ENCODE data around the gene SIRT3.

Gene SIRT3

DNA sequence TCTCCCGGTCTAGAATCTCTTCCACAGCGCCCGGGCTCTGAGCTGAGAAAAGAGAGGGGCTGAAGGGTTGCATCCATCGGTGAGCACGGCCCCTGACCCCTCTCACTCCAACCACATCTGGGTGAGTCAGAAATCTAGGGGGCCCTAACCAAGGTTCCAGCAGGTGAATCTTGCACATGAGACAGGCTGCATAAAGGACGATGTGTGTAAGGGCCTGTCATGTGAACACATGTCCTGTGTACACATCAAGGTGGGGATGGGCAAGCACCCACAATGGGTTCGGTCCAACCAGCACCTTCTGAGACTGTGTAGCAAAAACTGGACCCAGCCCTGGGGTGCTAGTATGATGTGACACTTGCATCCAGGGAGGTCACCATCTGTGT lies 30.1 kb downstream of the SIRT3 start:
- DNase-seq, result no peak
- H3K36me3 ChIP-seq (replicated peaks), result peaks cover 39% of the 10 kb centered on the region
- H3K27me3 ChIP-seq (replicated peaks), result no peaks in the 10 kb centered on the region
- no peak overlapping the region for H3K27ac ChIP-seq
- TF ChIP-seq, protein P1, sequence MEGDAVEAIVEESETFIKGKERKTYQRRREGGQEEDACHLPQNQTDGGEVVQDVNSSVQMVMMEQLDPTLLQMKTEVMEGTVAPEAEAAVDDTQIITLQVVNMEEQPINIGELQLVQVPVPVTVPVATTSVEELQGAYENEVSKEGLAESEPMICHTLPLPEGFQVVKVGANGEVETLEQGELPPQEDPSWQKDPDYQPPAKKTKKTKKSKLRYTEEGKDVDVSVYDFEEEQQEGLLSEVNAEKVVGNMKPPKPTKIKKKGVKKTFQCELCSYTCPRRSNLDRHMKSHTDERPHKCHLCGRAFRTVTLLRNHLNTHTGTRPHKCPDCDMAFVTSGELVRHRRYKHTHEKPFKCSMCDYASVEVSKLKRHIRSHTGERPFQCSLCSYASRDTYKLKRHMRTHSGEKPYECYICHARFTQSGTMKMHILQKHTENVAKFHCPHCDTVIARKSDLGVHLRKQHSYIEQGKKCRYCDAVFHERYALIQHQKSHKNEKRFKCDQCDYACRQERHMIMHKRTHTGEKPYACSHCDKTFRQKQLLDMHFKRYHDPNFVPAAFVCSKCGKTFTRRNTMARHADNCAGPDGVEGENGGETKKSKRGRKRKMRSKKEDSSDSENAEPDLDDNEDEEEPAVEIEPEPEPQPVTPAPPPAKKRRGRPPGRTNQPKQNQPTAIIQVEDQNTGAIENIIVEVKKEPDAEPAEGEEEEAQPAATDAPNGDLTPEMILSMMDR (IDR thresholded peaks at IDR 0.05; ENCODE audit: low read depth, low read length, missing control alignments), result no peak
- in situ Hi-C loops (cut with HindIII; ENCODE audit: low pct_ligation_motif_present, low sequenced_read_pairs), result no loop called here
- H3K4me3 ChIP-seq (ENCODE audit: low read depth, low read length), result peak overlapping the region; percentile 92

DNA sequence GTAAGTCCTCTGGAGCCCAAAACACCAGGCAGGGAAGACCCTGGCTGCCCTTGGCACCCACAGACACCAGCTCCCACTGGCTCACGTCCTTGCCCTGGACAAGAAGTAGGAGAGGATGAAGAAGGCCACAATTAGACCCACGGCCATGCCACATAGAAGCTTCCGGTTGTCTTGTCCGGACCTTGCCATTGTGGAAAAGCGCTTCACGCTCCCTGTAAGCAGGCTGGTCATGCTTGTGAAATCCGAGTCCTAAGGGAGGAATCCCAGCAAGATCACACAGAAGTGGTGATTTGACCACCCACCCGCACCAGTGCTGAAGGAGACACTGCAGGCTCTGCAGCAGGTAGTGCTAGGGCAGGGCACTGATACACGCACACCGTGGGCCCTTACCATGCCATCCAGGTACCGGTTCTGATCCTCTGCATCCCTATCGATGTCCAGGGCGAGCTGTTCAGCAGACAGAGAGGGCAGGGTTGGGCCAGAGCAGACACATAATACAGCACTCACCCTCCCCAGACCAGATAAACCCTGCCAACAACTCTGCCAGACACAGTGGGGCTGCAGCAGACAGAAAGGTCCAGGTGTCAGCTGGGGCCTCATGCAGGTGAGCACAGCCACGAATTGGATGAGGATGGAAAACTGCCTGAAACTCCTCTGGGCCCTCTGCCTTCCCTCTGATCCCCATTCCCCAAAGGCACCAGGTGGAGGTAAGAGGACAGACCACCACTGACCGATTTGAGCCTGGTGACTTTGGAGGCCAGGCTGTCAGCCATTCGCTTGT lies 30.7 kb downstream of the SIRT3 start:
- H3K36me3 ChIP-seq (replicated peaks), result peaks cover 37% of the 10 kb centered on the region
- H3K27me3 ChIP-seq (replicated peaks), result no peaks in the 10 kb centered on the region
- peak overlapping the region; percentile 92 for H3K4me3 ChIP-seq (ENCODE audit: low read depth, low read length)
- in situ Hi-C loops (cut with HindIII; ENCODE audit: low pct_ligation_motif_present, low sequenced_read_pairs), result no loop called here
- TF ChIP-seq, protein P1 (IDR thresholded peaks at IDR 0.05; ENCODE audit: low read depth, low read length, missing control alignments), result no peak
- no peak for DNase-seq
- no peak overlapping the region for H3K27ac ChIP-seq

DNA sequence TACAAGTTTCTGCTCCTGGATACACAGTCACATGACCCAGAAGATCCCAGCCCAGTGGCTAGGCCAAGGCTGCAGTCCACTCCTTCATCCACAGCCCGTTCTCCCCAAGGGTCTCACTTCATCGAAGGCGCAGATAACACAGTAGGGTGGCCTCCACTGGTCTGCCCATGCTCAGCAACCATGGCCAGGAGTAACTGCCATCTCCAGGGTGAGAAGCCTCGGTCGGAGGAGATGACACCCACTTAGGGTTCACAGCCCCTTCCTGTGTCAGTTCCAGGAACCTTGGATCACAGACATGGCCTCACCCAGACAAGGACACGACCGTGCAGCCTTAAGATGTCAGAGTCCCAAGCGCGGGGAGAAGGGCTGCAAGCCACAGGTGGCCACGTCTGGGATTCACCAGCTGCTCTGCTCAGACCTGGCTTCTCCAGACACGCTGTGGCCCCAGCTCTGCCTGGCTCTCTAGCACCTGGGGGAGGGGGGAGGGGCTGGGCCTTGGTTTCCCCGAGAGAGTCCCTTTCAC lies 31.5 kb downstream of the SIRT3 start:
- Histone ChIP-seq H3K27me3 (replicated peaks) (no peaks in the 10 kb centered on the region), H3K36me3 (replicated peaks) (peaks cover 31% of the 10 kb centered on the region), H3K27ac (no peak overlapping the region), H3K4me3 (ENCODE audit: low read depth, low read length) (no peak overlapping the region)
- in situ Hi-C loops (cut with HindIII; ENCODE audit: low pct_ligation_motif_present, low sequenced_read_pairs), result no loop called here
- DNase-seq, result no peak
- TF ChIP-seq, protein P1 (IDR thresholded peaks at IDR 0.05; ENCODE audit: low read depth, low read length, missing control alignments), result no peak

DNA sequence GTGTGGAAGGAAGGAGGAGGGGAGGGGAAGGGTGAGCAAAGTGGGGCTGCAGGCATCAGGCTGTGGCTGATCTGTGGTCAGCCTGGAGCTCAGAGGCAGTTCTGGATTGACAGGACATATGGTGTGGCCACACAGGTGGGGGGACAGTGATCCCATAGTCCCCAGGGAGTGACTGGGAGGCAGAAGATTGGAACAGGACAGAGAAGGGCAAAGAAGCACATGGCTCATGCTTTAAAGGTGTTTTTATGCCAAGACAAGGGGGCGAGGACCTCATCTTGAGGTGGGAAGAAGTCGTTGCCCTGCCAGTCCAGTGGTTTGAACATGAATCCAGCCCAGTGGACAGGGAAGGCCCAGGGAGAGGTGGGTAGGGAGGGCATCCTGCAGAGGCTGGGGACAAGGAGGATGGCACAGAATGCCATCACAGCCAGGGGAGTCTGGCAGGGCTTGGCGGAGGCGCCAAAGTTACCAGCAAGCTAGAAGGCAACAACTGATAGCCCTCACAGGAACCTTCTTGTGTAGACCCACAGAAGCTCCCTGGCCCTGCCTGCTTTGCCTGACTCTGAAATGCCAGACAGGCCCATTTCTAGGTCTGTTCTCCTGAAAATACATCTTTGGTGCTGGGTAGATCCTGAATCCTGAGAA lies 32.1 kb downstream of the SIRT3 start:
- in situ Hi-C loops (cut with HindIII; ENCODE audit: low pct_ligation_motif_present, low sequenced_read_pairs), result no loop called here
- H3K27ac ChIP-seq, result no peak overlapping the region
- DNase-seq, result no peak

DNA sequence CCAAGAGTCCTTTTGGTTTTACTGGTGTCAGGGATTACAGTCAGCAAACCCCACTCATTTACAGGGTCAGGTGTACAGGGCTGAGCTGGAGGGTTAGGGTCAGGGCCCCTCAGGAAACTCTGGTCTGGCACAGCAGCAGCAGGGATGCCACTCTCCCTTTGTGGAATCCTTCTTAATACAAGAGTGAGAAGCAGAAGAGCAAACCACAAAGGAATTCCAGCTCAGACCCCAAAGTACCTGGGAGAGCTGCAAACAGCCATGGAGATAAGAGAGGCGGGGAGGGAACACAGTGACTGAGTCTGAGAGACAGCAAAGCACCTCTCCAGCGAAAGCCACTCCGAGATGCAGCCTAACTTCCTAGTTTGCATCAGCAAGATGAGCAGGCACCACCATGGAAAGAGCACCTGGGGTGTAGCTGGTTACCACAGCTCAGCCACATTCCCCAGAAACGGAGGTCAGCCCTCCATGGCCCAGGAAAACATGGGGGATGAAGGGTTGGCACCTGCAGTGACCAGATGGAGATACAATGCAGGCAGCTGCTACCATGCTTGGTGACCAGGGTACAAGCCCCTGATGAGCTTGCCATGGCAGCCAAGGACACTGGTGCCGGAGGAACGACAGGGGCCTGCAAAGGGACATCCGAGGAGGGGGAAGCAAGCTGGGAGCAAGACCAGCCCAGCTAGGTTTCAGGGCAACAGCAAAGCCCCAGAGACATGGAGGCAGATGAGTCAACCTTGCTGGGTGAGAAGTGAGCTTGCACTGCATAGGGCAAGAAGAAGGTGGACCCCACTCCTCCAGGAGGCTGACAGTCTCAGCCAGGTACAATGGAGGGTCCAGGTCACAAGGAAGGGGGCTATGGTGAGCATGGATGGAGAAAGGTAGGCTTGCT lies 32.8 kb downstream of the SIRT3 start:
- no peak overlapping the region for H3K27ac ChIP-seq
- TF ChIP-seq, protein P1 (IDR thresholded peaks at IDR 0.05; ENCODE audit: low read depth, low read length, missing control alignments), result no peak
- DNase-seq, result no peak
- peaks cover 27% of the 10 kb centered on the region for H3K36me3 ChIP-seq (replicated peaks)
- no peaks in the 10 kb centered on the region for H3K27me3 ChIP-seq (replicated peaks)
- in situ Hi-C loops (cut with HindIII; ENCODE audit: low pct_ligation_motif_present, low sequenced_read_pairs), result no loop called here
- no peak overlapping the region for H3K4me3 ChIP-seq (ENCODE audit: low read depth, low read length)

More for the DNA sequence above, 32.1 kb downstream of the SIRT3 start:
- Histone ChIP-seq H3K27me3 (replicated peaks) (no peaks in the 10 kb centered on the region), H3K4me3 (ENCODE audit: low read depth, low read length) (no peak overlapping the region), H3K36me3 (replicated peaks) (peaks cover 27% of the 10 kb centered on the region)
- TF ChIP-seq, protein P1 (IDR thresholded peaks at IDR 0.05; ENCODE audit: low read depth, low read length, missing control alignments), result no peak

Data from brain microvascular endothelial cell (primary cell).